IMR-90 (cell line): ENCODE data around the gene UPK1A. TPM values are rescaled to one million over a fixed set of nuclear protein-coding genes. Genes with fewer than 3 reads are reported as not detected.

Experiments used
- ATAC-seq: fragments of 200-7000 bp; cut with Tn5 transposase; 2 replicates; pipeline ENCODE4 v1.9.1; 2020; ENCODE audit warnings: low read depth, mild to moderate bottlenecking, moderate library complexity
- BruUV-seq: library from RNA; stranded (reverse); fragments of 400-500 nt; replicated peaks from 2 replicates; lab custom pipeline; 2021; lab: Mats Ljungman, UMichigan
- CTCF ChIA-PET: fragments of 300-600 bp; formaldehyde crosslinking; extraction: SDS; loops from one replicate; lab custom pipeline; 2021; ENCODE audit warnings: antibody characterized with exemption; lab: Yijun Ruan, JAX
- POLR2A ChIA-PET: fragments of 300-600 bp; sonication (Branson Sonifier 250); formaldehyde crosslinking; loops from one replicate; lab custom pipeline; 2022; ENCODE audit warnings: antibody characterized with exemption; ENCODE audit not compliant: unreplicated experiment; lab: Charles Lee
- DNase-seq: peaks from one replicate; pipeline ENCODE4 v3.0.0; 2013
- H2AFZ ChIP-seq: replicated peaks from 2 replicates; pipeline ENCODE3; 2013; ENCODE audit warnings: low read length, mild to moderate bottlenecking; ENCODE audit not compliant: poor library complexity
- H2AK5ac ChIP-seq: 2 replicates; pipeline ENCODE4 v1.6.1; 2013; ENCODE audit warnings: low read depth, low read length, inconsistent platforms
- H2AK9ac ChIP-seq: replicated peaks from 2 replicates; pipeline ENCODE3; 2013; ENCODE audit warnings: mild to moderate bottlenecking, low read depth, low read length, moderate library complexity; ENCODE audit not compliant: poor library complexity
- H2BK120ac ChIP-seq: 2 replicates; pipeline ENCODE4 v1.6.1; 2013; ENCODE audit warnings: low read depth, low read length, inconsistent platforms
- H2BK15ac ChIP-seq: 3 replicates; pipeline ENCODE4 v1.6.1; 2013; ENCODE audit warnings: low read depth, low read length, inconsistent platforms
- H2BK20ac ChIP-seq: 2 replicates; pipeline ENCODE4 v1.6.1; 2013; ENCODE audit warnings: low read depth, mild to moderate bottlenecking, inconsistent platforms, low read length, moderate library complexity
- H2BK5ac ChIP-seq: 2 replicates; pipeline ENCODE4 v1.6.1; 2013; ENCODE audit warnings: mild to moderate bottlenecking, low read depth, low read length, inconsistent platforms; ENCODE audit not compliant: poor library complexity, severe bottlenecking
- H3K14ac ChIP-seq: replicated peaks from 2 replicates; pipeline ENCODE4 v1.6.1; 2013; ENCODE audit warnings: low read depth, low read length, inconsistent platforms
- H3K18ac ChIP-seq: 2 replicates; pipeline ENCODE4 v1.6.1; 2013; ENCODE audit warnings: low read depth, low read length, control low read depth
- H3K23ac ChIP-seq: 2 replicates; pipeline ENCODE4 v1.6.1; 2013; ENCODE audit warnings: low read depth, low read length, inconsistent platforms
- H3K27ac ChIP-seq: 2 replicates; pipeline ENCODE4 v1.5.1; 2013; ENCODE audit warnings: mild to moderate bottlenecking, control low read depth, low read length; ENCODE audit not compliant: insufficient read depth
- H3K27me3 ChIP-seq: 2 replicates; pipeline ENCODE4 v1.6.1; 2013; ENCODE audit warnings: low read length; ENCODE audit not compliant: control insufficient read depth, insufficient read depth
- H3K36me3 ChIP-seq: 2 replicates; pipeline ENCODE4 v1.6.1; 2013; ENCODE audit warnings: low read length, mixed read lengths; ENCODE audit not compliant: control insufficient read depth, insufficient read depth
- H3K4ac ChIP-seq: 2 replicates; pipeline ENCODE4 v1.6.1; 2013; ENCODE audit warnings: low read depth, low read length, inconsistent platforms
- H3K4me1 ChIP-seq: 2 replicates; pipeline ENCODE4 v1.6.1; 2013; ENCODE audit warnings: low read length, mixed read lengths; ENCODE audit not compliant: control insufficient read depth, insufficient read depth
- H3K4me2 ChIP-seq: 2 replicates; pipeline ENCODE4 v1.6.1; 2013; ENCODE audit warnings: low read depth, mild to moderate bottlenecking, control low read depth, low read length, moderate library complexity
- H3K4me3 ChIP-seq: 2 replicates; pipeline ENCODE4 v1.5.1; 2013; ENCODE audit warnings: low read depth, mild to moderate bottlenecking, control low read depth, low read length, moderate library complexity; ENCODE audit not compliant: insufficient read depth
- H3K56ac ChIP-seq: 2 replicates; pipeline ENCODE4 v1.6.1; 2013; ENCODE audit warnings: low read length, inconsistent platforms; ENCODE audit not compliant: insufficient read depth; ENCODE audit errors: extremely low read depth
- H3K79me1 ChIP-seq, 2 experiments: 2 replicates each; pipeline ENCODE4 v1.6.1; 2013; ENCODE audit warnings: low read length in 2 of 2, inconsistent platforms in 1 of 2, low read depth in 1 of 2
- H3K9ac ChIP-seq: 2 replicates; pipeline ENCODE4 v1.6.1; 2013; ENCODE audit warnings: low read depth, low read length, control low read depth
- H3K9me1 ChIP-seq: 2 replicates; pipeline ENCODE4 v1.6.1; 2013; ENCODE audit warnings: low read length, inconsistent platforms; ENCODE audit not compliant: insufficient read depth
- H3K9me3 ChIP-seq: 2 replicates; pipeline ENCODE4 v1.6.1; 2013; ENCODE audit warnings: low read length; ENCODE audit not compliant: control insufficient read depth, insufficient read depth
- H4K20me1 ChIP-seq: 2 replicates; pipeline ENCODE4 v1.6.1; 2013; ENCODE audit warnings: low read length, inconsistent platforms; ENCODE audit not compliant: insufficient read depth
- H4K5ac ChIP-seq: 2 replicates; pipeline ENCODE4 v1.6.1; 2013; ENCODE audit warnings: mild to moderate bottlenecking, low read depth, low read length, control low read depth
- H4K8ac ChIP-seq, 2 experiments: 2 replicates each; pipeline ENCODE4 v1.6.1; 2013; ENCODE audit warnings: low read depth in 2 of 2, low read length in 2 of 2, control low read depth in 1 of 2, inconsistent platforms in 1 of 2
- H4K91ac ChIP-seq: 2 replicates; pipeline ENCODE4 v1.6.1; 2013; ENCODE audit warnings: low read depth, low read length, inconsistent platforms; ENCODE audit not compliant: insufficient read depth
- BHLHE40 ChIP-seq: fragments of 150-350 bp; IDR thresholded peaks from 2 replicates; pipeline ENCODE4 v1.6.1; 2016; ENCODE audit warnings: mild to moderate bottlenecking, low read depth, low read length
- CTCF ChIP-seq: conservative IDR thresholded peaks from 2 replicates; pipeline ENCODE4 v1.5.1; 2012; ENCODE audit warnings: mild to moderate bottlenecking, low read depth, low read length, improper control_type of control experiment
- RAD21 ChIP-seq: IDR thresholded peaks from 2 replicates; pipeline ENCODE4 v1.6.1; 2012; ENCODE audit warnings: low read length, improper control_type of control experiment
- SMC3 ChIP-seq: fragments of 150-350 bp; IDR thresholded peaks from 2 replicates; pipeline ENCODE4 v1.6.1; 2016; ENCODE audit warnings: low read depth, mild to moderate bottlenecking, antibody characterized with exemption, low read length, moderate library complexity
- USF2 ChIP-seq: fragments of 150-350 bp; IDR thresholded peaks from 2 replicates; pipeline ENCODE4 v1.6.1; 2017; ENCODE audit warnings: mild to moderate bottlenecking, antibody characterized with exemption, low read length, low read depth
- WGBS, 2 experiments: methylation state at CpG; one replicate each; pipeline versions ENCODE4 v1.1.5 to v1.1.7; 2013; ENCODE audit warnings: missing lambda C conversion rate in 2 of 2; ENCODE audit not compliant: insufficient read length in 1 of 2; ENCODE audit errors: extremely low coverage in 2 of 2; 5-methylcytosine and 5-hydroxymethylcytosine counted together
- dilution Hi-C: fragments of 300-500 bp; cut with HindIII; formaldehyde crosslinking; loops from one replicate; pipeline ENCODE4 v1.14.3; 2018; ENCODE audit warnings: low sequenced_read_pairs; ENCODE audit not compliant: unreplicated experiment
- in situ Hi-C: fragments of 300-500 bp; cut with MboI; formaldehyde crosslinking; loops from 3 replicates; pipeline ENCODE4 v1.14.3; 2019; ENCODE audit warnings: low sequenced_read_pairs, inconsistent platforms, mixed read lengths
- intact Hi-C: fragments of 100-400 bp; cut with micrococcal nuclease; formaldehyde crosslinking; loops from 2 replicates; pipeline ENCODE4 v1.10.0; 2022
- polyA plus RNA-seq, 3 experiments: library from polyadenylated mRNA; depleted of rRNA; stranded (reverse); fragments of >200 nt; gene quantifications; 2 replicates each; pipeline ENCODE4 v1.2.3, GENCODE V29; 2012; ENCODE audit warnings: low replicate concordance in 1 of 3
- total RNA-seq: library from RNA; depleted of rRNA; stranded (reverse); fragments of >200 nt; gene quantifications from 2 replicates; pipeline ENCODE4 v1.2.3, GENCODE V29; 2012

UPK1A gene
- total and polyA plus RNA-seq, 2 of the 4 experiments (the other 2 are of a cell fraction), result 0.21 TPM; not detected in 1

GRCh38 chr19:35637165-35637564 is 29.2 kb upstream of the UPK1A start:
- Histone ChIP-seq H3K79me1 (no peaks in the 10 kb centered on the region; a peak in 1 of 4 replicates), H3K18ac (no peak overlapping the region), H3K56ac (no peak overlapping the region), H2BK120ac (no peak overlapping the region), H4K8ac (no peak overlapping the region), H3K9me3 (no peaks in the 10 kb centered on the region), H2AK9ac (no peak overlapping the region), H3K4me3 (no peak overlapping the region), H3K4me2 (no peak overlapping the region), H3K9me1 (peaks cover 6% of the 10 kb centered on the region; the same call in 1 of the 2 replicates), H3K36me3 (peaks cover 49% of the 10 kb centered on the region), H3K23ac (no peak overlapping the region), H2AK5ac (no peak overlapping the region), H3K9ac (no peak overlapping the region), H4K91ac (no peak overlapping the region), H3K4me1 (peaks cover 5% of the 10 kb centered on the region; the same call in 1 of the 2 replicates), H2AFZ (no peak overlapping the region), H2BK5ac (no peak overlapping the region), H3K27me3 (no peaks in the 10 kb centered on the region), H3K27ac (no peak overlapping the region), H4K5ac (no peak overlapping the region), H2BK15ac (no peak overlapping the region), H3K14ac (no peak overlapping the region), H2BK20ac (no peak overlapping the region), H4K20me1 (no peaks in the 10 kb centered on the region), H3K4ac (no peak overlapping the region)
- DNase-seq, result no peak
- intact Hi-C loops, result no loop called here
- ChIA-PET POLR2A (no interaction called here), CTCF (no interaction called here)
- TF ChIP-seq USF2 (no peak), SMC3 (no peak), BHLHE40 (no peak), RAD21 (no peak), CTCF (no peak)
- in situ Hi-C loops, result no loop called here
- dilution Hi-C loops, result no loop called here
- ATAC-seq, result no peak
- BruUV-seq, result no TSS peak
- WGBS, 2 experiments, result 100% methylated on average over 10 of the region's 25 CpGs; no CpG with 5 or more reads in 1 of the 2 experiments
